GM19397 (cell line): ENCODE results near the gene NFU1.
"Not testable (repeated sequence)": the region's sequence is repeated elsewhere in the genome, so short reads cannot be mapped to it uniquely, and the experiment has no call there.

ENCODE experiments used
- ATAC-seq: cut with Tn5 transposase; IDR thresholded peaks from one replicate; pipeline ENCODE4 v1.9.1; 2021; ENCODE audit warnings: mild to moderate bottlenecking, moderate library complexity; ENCODE audit not compliant: unreplicated experiment

NFU1 gene

GRCh38 chr2:69452687-69453086, 15.5 kb upstream of the NFU1 start:
- no peak for ATAC-seq

GRCh38 chr2:69450735-69451416, 13.6 kb upstream of the NFU1 start:
- no peak for ATAC-seq

GRCh38 chr2:69449906-69450305, 12.7 kb upstream of the NFU1 start:
- ATAC-seq, result no peak

GRCh38 chr2:69443673-69444072, 6.4 kb upstream of the NFU1 start:
- ATAC-seq, result not testable (repeated sequence)

GRCh38 chr2:69439499-69439898, 2.3 kb upstream of the NFU1 start:
- ATAC-seq, result not testable (repeated sequence)

GRCh38 chr2:69438580-69438979, 1.3 kb upstream of the NFU1 start:
- ATAC-seq, result no peak

GRCh38 chr2:69437751-69438154, 518 bp upstream of the NFU1 start:
- ATAC-seq, result no peak

- ATAC-seq, result no peak
Observed at GRCh38 chr2:69436596-69436937, 668 bp downstream of the NFU1 start.

GRCh38 chr2:69434753-69435152, 2.5 kb downstream of the NFU1 start:
- no peak for ATAC-seq

- no peak for ATAC-seq
Observed at GRCh38 chr2:69429491-69430183, 7.6 kb downstream of the NFU1 start.

- no peak for ATAC-seq
Observed at GRCh38 chr2:69428981-69429380, 8.3 kb downstream of the NFU1 start.

GRCh38 chr2:69424419-69424818, 12.8 kb downstream of the NFU1 start:
- ATAC-seq, result no peak

GRCh38 chr2:69422198-69422597, 15.0 kb downstream of the NFU1 start:
- ATAC-seq, result no peak

GRCh38 chr2:69419111-69419510, 18.1 kb downstream of the NFU1 start:
- not testable (repeated sequence) for ATAC-seq

- no peak for ATAC-seq
Observed at GRCh38 chr2:69416147-69416546, 21.1 kb downstream of the NFU1 start.

- no peak for ATAC-seq
Observed at GRCh38 chr2:69411120-69411519, 26.1 kb downstream of the NFU1 start.

GRCh38 chr2:69405306-69405705, 31.9 kb downstream of the NFU1 start:
- ATAC-seq, result no peak

GRCh38 chr2:69400121-69400520, 37.1 kb downstream of the NFU1 start:
- no peak for ATAC-seq

GRCh38 chr2:69397234-69397633, 40.0 kb downstream of the NFU1 start:
- no peak for ATAC-seq

GRCh38 chr2:69395866-69396265, 41.4 kb downstream of the NFU1 start:
- no peak for ATAC-seq

GRCh38 chr2:69393963-69394362, 43.3 kb downstream of the NFU1 start:
- ATAC-seq, result no peak

- ATAC-seq, result no peak
Observed at GRCh38 chr2:69390471-69390870, 46.8 kb downstream of the NFU1 start.

GRCh38 chr2:69390001-69390400, 47.2 kb downstream of the NFU1 start:
- no peak for ATAC-seq
